Bone marrow (tissue), 2 donors: ENCODE results near the gene E2F7.
"Not testable (repeated sequence)": the region's sequence is repeated elsewhere in the genome, so short reads cannot be mapped to it uniquely, and the experiment has no call there.

Experiments
- DNase-seq, 2 donors: peaks; one replicate each; lab custom pipeline; 2025; lab: John Stamatoyannopoulos, UW

The E2F7 gene, protein sequence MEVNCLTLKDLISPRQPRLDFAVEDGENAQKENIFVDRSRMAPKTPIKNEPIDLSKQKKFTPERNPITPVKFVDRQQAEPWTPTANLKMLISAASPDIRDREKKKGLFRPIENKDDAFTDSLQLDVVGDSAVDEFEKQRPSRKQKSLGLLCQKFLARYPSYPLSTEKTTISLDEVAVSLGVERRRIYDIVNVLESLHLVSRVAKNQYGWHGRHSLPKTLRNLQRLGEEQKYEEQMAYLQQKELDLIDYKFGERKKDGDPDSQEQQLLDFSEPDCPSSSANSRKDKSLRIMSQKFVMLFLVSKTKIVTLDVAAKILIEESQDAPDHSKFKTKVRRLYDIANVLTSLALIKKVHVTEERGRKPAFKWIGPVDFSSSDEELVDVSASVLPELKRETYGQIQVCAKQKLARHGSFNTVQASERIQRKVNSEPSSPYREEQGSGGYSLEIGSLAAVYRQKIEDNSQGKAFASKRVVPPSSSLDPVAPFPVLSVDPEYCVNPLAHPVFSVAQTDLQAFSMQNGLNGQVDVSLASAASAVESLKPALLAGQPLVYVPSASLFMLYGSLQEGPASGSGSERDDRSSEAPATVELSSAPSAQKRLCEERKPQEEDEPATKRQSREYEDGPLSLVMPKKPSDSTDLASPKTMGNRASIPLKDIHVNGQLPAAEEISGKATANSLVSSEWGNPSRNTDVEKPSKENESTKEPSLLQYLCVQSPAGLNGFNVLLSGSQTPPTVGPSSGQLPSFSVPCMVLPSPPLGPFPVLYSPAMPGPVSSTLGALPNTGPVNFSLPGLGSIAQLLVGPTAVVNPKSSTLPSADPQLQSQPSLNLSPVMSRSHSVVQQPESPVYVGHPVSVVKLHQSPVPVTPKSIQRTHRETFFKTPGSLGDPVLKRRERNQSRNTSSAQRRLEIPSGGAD

DNA sequence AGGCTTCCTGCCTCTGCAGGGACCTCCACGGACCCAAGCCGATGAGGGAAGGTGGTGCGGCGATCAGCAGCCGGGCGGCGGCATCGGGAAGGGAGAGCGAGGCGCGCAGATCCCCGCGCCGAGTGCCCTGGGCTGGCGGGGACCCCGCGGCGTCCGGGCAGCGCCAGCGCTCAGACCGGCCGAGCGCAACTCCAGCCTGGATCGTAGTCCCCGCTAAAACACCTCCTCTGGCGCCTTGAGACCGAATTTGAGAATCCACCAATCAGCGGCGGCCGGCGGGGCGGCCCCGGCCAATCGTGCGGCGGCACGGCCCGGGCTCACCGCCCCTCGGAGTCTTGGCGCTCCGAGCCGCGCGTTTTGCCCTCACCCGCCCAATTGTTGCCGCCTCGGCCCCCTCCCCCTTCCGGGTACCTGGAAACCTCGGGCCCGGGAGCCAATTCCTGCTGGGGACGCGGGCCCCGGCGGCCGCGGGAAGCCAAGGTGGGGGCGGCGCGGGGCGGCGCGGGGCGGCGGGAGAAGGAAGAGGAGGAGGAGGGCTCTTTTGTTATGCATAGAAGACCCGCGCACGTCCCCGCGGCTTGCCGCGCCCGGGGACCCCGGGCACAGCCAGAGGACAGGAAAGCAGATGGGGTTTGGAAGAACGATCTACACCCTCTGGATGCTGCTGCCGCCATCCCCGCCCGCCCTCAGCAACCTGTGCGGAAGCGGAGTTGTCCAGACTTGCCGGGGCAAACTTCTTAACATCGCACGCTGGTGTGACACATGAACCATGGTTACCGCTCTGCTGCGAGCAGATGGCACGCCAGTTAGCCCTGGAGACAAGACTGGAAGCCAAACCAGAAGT, at the start of gene E2F7:
TSS of gene E2F7 (minus strand) at position 209 of the 844 bp plus-strand sequence. CDS start 934 bp downstream, outside the sequence.
- peak; percentile 31 to 63 for DNase-seq

DNA sequence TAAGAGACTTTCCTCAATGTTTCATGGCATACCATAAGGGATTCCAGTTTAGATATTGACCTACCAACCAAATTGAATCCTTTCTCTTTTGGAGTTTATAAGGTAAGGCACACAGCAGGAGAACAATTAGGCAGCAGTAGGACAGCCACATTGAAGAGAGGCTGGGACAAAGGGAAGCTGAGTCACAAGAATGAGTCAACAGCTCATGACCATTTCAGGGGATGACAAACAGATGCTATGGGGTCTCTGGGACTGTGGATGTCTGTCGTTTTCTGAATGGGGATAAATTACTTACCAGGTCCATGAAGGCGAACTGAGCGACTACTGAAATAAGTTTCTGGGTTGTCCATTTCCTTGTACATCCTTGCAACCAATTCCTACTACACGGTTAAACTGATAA, 48.6 kb upstream of the E2F7 start:
- no peak for DNase-seq

- no peak for DNase-seq
Measured at GRCh38 chr12:77108707-77109106, 43.3 kb upstream of the E2F7 start.

DNA sequence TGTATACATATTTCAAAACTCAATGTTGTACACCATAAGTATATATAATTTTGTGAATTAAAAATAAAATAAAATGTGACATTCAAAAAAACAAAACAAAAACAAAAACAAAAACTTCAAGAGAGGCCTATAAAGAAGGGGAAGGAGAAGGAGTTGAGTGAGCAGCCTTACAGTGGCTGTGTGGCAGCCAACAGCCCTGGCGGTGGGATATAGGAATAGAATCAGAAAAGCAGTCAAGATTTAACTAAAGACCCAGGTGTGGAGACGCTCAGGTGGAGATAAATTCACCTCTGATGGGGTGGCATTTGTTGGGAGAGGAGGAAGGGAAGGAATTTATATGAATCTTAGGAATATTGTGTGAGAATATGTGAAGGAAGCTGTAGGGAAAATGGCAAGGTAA, 41.8 kb upstream of the E2F7 start:
- no peak for DNase-seq

- DNase-seq: no peak
Measured at GRCh38 chr12:77104792-77105191, 39.4 kb upstream of the E2F7 start.

DNA sequence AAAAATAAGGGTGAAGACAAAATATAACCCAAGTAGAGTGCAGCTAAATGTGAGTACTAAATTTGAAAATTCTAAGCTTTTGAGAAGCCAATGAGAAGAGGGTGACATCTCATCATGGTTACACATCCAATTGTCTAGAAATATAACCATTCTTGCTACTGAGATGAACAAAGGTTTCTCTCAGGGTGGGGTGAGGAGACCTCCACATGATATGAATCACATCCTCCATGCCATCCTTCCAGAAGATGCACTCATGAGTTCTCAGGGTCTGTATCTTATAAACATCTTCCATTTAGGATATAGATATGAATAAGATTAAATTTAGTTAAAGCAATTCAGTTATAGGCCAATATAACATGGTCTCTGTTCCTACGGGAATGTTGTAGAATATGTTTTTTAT, 38.9 kb upstream of the E2F7 start:
- DNase-seq: no peak

GRCh38 chr12:77102691-77103090, 37.3 kb upstream of the E2F7 start:
- DNase-seq: no peak

DNA sequence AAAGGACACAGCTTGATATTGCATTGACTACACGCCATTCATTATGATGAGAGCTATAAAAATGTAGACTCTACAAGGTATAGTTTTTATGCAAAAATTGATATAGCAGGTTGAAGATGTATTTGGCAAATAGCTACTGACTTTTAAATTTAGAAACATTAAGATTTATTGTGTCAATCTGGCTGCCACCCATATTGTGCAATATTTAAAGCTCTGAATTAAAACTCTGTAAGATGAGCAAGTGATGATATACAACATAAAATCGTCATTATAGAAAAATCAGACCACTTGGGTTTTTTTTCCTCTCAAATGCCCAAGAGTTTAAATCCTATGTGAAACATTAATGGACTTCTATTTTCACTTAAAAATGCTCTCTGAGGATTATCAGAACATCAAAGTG, 36.8 kb upstream of the E2F7 start:
- DNase-seq: no peak

- no peak for DNase-seq
Measured at GRCh38 chr12:77099799-77100198, 34.4 kb upstream of the E2F7 start.

DNA sequence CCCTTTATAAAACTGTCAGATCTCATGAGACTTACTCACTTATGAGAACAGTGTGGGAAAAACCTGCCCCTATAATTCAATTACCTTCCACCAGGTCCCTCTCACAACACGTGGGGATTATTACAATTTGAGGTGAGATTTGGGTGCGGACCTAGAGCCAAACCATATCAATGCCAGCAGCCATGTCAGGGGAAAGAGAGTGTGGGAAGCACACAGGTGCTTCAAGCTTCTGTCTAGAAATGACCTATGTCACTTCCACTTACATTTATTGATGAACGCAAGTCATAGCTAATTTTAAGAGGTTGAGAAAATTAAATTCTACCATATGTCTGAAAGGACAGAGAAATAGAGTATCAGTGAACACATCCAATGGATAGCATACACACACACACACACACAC, 32.5 kb upstream of the E2F7 start:
- no peak for DNase-seq

DNA sequence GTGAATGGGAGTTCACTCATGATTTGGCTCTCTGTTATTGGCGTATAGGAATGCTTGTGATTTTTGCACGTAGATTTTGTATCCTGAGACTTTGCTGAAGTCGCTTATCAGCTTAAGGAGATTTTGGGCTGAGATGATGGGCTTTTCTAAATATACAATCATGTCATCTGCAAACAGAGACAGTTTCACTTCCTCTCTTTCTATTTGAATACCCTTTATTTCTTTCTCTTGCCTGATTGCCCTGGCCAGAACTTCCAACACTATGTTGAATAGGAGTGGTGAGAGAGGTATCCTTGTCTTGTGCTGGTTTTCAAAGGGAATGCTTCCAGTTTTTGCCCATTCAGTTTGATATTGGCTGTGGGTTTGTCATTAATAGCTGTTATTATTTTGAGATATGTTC, 26.9 kb upstream of the E2F7 start:
- not testable (repeated sequence) for DNase-seq

DNA sequence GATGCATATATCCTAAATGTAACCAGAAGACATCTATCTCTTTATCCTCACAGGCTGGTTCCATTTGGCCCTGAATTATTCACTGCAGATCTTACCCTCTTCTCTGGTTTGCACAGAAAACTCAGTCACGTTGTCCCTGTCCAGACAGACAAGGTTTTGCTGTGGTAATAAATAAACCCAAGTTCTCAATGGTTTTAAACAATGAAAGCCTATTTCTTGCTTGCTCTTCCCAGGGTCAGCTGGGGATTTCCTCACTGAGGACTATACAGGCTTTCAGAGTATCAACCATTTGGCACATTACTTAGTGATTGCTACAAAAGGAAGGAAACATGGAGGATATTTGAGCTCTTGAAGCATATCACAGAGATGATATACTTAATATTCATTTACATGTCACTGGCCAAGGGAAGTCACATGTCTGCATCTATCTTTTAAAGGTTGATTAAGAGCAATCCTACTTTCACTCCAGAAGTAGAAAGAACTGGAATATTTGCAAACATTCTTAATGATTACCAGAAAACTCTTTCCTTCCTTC, 24.4 kb upstream of the E2F7 start:
- DNase-seq: no peak

GRCh38 chr12:77087427-77087826, 22.1 kb upstream of the E2F7 start:
- no peak for DNase-seq

GRCh38 chr12:77082021-77082420, 16.7 kb upstream of the E2F7 start:
- DNase-seq: no peak

DNA sequence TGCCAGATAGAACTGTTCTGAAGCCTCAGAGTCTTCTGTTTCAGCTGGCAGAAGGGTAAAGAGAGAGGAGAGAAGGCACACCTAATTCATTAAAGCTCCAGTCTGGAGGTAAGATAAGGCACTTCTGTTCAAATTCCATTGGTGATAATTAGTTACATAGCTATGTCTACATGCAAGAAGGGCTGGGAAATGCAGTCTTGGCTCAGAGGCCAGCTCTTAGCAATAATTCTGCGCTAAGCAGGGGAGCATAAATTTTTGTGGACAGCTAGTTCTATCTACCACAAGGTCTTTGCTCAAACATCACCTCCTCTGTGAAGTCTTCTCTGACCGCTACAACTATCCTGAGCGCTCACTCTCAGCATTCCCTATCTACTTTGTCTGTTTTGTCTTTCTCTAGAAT, 14.3 kb upstream of the E2F7 start:
- DNase-seq: no peak

DNA sequence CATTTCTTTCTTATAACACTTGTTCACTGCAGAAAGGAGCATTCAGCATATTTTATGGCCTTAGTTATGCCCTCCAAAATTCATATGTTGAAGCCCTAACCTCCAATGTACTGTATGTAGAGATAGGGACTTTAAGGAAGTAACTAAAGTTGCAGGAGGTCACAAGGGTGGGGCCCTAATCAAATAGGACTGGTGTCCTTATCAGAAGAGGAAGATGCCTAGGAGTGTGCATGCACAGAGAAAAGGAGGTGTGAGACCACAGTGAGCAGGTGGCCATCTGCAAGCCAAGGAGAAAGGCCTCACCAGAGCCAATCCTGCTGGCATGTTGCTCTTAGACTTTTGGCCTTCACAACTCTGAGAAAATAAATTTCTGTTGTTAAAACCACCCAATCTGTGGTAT, 12.9 kb upstream of the E2F7 start:
- DNase-seq: no peak

DNA sequence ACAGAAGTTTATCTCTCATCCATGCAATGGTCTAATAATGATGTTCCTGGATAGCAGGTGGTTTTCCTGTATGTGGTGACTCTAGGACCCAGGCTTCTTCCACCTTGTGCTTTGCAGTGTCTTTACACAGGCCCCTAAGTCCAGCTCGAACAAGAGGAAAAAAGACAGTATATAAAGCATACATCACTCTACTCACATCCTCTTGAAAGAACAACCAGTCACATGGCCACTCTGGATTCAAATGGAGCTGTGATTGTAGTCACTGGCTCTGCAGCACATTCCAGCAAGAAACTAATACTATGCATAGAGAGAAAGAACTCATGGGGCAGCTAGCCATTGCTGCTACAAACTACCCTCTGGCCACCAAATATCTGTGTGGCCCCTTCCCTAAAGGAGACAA, 11.5 kb upstream of the E2F7 start:
- no peak for DNase-seq

DNA sequence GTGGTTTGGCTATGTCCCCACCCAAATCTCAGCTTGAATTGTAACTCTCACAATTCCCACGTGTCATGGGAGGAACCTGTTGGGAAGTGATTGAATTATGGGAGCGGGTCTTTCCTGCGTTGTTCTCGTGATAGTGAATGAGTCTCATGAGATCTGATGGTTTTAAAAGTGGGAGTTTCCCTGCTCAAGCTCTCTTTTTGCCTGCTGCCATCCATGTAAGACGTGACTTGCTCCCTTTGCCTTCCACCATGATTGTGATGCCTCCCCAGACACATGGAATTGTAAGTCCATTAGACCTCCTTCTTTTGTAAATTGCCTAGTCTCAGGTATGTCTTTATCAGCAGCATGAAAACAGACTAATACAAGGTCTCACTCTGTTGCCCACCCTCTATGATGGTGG, 8.5 kb upstream of the E2F7 start:
- DNase-seq: not testable (repeated sequence)

GRCh38 chr12:77072833-77073495, 7.6 kb upstream of the E2F7 start:
- DNase-seq: no peak

GRCh38 chr12:77070800-77071449, 5.6 kb upstream of the E2F7 start:
- DNase-seq: no peak

- DNase-seq: no peak
Measured at GRCh38 chr12:77070382-77070781, 5.0 kb upstream of the E2F7 start.
